ENCODE measurements around the gene EYA2.

The EYA2 gene

DNA sequence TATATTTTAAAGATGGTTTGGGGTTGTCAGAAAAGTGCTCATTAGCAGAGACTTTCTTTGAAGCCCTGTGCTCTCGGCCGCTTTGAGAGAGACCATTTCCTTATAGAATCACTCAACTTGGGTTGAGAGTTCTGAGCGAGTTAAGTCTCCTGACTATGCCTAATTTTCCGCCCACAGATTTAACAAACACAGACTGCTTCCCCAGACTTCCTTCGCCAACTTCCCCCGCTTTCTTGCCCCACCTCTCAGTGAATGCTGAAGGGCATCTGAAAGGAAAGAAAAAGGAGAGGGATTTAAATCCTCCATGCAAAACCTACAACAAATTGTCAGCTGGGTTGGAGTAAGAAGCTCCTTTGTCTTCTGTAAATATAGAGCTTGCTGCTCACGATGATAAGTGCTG is 224.0 kb downstream of the EYA2 start:
- no peak for DNase-seq

DNA sequence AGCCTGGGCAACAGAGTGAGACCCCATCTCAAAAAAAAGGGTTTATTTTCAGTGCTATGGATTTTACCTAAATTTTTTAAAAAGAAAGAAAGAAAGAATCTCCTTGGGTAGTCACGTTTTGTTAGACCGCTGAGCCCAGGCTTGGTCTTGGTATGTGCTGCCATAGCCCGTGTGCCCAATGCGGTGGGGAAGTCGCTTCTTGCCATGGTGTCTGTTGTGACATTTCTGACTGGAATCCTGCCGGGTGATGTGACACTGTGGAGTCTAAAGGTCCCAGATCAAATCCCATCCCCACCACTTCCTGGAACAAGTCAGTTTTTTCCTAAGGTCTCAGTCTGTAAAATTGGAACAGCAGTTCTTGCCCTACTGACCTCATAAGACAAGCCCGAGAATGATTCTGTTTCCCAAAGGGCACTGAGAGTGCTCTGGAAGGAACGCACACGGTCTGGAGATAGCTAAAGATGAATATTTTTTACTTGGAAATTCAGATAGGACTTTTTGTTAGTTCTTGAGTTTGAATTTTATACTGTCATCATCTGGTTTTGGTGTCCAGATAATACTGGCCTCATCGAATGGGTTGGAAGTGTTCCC is 225.8 kb downstream of the EYA2 start:
- no peak for DNase-seq

DNA sequence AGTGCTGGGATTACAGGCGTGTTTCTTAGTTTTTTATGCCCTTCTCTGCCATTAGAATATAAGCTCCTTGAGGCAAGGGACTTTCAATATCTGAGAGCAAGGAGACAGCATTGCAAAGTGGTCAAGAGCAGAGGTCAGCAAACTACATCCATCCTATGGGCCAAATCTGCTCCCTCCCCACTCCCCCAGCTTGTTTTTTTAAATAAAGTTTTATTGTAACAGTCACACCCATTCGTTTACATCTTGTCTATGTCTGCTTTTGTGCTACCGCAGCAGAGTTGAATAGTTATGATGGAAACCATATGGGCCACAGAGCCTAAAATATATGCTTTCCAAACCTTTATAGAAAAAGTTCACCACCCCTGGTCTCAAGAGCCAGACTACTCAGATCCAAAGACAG is 227.9 kb downstream of the EYA2 start:
- no peak for DNase-seq

DNA sequence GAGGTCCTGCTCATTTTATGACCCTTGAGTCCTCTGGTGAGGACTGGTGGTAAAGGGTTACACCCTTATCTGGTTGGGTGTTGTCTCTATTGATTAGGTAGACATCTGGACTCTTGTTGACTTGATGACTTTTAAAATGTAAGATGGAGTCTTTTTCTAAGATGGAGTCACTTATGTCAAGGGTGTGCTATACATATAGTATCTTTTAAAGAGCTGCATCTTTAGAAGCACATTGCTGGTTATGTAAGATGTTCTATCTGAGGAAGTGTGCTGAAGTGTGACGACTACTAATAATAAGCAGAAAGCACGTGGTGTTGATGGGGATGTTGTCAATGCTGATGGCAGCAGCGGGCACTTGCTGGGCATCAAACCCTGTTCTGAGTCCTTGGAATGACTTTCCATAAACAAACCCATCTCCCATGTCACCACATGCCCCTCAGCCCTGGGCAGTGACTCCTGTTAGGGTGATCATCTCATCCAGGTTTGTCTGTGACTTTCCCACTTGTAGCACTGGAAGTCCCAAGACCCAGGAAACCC is 229.6 kb downstream of the EYA2 start:
- no peak for DNase-seq

DNA sequence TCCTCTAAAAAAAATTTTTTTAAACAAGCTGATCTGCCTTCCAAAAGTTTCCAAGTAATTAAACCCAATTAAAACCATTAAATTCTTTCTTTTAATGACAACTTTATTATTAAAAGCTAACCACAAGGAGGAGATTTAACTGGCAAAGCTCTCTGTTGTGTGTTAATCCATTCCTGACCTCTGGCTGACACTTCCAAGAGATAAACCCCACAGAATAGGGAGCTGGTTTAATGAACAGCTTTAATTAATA is 230.8 kb downstream of the EYA2 start:
- DNase-seq: no peak

DNA sequence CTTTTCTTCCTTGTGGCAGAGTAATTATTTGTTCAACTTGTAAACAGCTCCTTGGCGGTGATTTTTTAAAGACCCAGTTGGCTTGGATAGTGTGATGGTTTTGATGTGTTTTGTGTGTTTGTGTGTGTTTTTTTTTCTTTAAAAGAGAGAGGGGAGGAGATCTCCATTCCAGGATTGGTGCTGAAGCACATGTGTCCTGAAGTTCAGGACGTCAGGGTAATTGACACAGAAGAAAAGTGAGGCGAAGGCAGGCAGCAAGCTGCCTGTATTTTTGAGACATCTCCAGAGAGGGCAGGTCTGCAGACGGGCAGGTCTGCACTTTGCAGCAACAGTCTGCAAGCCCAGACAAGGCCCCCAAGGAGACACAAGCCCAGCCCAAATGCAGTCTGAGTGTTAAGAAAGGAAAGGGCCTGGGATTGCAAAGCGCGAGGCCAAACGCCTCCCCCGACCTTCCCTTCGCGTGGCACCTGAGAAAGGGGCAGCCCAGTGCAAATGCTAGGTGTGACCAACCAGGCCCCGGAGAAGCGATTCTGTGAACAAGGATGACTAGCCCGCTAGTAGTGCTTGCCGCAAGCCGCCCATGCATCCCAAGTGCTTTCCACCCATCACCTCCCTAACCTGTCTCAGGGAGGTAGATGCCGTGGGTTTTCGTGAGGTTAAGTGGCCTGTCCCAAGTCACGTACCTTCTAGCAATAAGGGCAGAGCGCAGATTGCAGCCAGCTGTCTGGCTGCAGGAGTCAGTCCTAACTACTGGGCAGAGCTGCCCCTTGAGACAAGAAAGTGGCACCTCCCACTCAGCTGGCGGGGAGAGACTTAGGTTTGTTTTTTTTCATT is 231.3 kb downstream of the EYA2 start:
- DNase-seq: no peak

DNA sequence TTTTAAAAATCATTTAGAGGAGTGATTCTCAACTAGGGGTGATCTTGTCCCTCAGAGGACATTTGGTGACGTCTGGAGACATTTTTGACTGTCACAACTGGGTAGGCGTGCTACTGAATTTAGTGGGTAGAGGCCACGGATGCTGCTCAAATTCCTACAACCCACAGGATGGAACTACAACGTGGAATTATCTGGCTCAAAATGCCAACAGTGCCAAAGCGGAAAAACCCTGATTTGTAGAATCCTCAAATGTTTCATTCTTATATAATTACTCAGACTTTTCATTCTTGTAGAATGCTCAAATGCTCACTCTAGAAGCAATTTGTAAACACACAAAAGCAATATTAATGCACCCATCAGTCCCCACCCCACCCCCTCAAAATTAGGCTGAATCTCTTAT is 232.1 kb downstream of the EYA2 start:
- no peak for DNase-seq

DNA sequence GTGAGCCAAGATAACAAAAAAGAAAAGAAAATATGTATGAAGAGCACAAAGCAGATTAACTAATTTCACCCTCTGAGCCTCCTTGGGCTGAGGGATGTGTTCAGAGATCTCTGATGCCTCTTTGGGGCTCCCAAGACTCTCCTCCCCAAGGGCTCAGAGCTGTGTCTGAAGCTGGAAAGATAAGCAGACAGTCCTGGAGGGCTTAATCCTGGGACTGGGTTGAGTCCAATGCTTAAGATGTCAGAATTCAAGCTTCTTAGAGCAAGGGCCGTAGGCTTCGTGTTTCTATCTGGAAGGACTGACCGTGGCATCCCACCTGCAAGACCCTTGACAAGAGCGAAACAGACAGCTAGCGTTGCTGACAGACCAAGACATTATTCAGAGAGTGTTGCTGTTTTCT is 232.9 kb downstream of the EYA2 start:
- no peak for DNase-seq

DNA sequence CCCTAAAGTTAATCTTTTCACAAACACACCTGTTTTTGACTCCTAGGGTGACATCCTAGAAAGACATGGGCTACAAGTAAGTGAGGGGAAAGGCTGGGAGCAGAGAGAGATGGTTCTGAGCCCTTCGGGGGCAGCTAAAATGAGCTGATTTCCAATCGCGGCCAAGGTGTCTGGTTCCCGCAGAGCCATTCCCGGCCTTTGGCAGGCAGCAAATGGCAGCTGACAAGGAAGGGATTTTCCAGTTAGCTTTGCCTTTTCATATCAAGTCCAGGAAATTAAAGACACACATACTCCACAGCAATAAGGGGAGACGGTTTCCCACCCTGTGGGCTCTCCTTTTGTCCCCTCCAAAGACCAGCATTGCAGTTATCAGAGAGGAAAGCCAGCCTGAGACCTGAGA is 233.4 kb downstream of the EYA2 start:
- DNase-seq: no peak

DNA sequence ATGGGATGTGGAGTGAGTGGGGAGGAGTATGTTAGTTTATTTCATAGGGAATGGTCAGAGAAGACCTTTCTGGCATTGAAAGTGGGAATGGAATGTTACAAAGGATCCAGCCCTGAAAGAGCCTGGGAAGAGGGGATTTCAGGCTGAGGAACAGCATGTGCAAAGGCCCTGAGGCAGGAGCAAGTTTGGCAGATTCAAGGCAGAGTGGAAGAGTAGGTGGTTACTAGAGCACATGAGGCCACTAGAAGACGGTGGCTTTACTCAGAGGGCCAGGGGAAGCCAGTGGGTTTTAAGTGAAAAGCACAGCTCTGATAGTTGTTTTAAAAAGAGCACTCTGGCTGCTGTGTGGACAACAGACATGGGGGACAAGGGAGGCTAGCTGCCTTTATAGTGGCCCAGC is 234.7 kb downstream of the EYA2 start:
- DNase-seq: no peak

DNA sequence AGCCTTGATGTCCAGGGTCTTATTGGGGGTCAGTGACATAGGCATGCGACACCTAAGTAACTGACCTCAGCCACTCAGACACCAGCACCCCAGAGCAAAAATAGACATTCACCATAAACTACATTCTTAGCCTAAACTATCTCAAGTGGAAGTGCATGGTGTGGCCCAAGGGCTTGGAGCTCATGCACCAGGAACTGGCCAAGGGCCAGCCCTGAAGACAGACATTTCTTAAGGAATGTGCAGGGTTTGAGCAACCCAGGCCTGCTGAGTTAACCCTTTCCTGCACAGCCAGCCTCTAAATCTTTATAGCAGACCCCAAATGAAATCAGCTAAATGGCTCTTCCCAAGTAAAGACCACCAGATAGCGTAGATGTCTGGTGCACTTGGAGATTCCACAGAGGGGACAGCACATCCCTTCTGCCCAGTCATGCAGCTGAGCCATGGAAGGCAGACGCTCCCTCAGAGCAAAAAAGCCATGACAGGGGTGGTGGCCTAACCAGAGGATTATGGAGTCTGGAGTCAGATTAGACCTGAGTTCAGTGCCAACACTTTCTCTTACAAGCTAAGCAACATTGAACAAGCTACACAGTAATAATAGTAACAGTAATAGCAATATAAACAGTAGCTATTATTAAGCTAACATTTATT is 239.3 kb downstream of the EYA2 start:
- no peak for DNase-seq

DNA sequence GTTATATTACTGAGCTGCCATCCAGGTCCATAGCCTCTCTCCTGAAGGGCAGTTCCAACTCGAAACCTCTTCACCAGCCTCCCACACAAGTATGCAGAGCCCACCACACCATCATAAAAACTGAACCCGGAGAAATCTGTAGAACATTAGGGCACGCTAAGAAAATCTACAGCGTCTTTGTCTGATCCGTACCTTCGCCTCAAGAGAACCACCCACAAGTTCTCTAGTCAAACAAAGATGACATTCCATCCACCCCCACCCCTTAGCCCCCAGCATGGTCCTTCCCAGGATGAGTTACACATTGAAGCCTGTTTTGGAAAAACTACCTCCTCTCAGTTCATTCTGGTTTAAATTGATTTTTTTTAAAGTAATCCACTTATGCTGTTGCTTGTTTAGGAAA is 242.1 kb downstream of the EYA2 start:
- DNase-seq: no peak

DNA sequence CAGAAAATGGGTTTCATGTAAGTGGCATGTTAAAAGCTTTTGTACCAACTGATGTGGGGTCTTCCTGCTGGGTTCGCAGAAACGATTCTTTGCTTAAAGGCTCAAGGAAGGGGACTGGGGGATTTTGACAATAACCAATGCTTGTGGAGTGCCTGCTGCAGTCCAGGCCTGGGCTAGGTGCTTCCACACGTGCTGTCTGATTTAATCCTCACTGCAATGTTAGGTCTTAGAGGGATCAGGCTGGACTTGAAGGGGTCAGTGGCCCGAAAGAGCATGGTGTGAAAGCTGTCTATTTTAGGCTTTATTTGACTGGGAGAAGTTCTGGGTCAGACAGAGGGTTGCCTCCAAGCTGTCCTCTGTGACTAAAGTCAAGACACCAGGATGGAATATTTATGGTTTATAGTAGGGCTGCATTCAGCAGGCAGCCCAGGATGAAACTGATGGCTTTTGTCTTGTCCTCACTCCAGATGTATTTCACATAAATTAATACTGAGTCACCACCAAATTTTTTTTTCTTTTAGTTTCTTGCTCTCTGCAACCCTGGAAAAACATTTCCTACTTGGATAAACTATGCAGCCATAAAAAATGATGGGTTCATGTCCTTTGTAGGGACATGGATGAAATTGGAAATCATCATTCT is 242.7 kb downstream of the EYA2 start:
- DNase-seq: no peak

DNA sequence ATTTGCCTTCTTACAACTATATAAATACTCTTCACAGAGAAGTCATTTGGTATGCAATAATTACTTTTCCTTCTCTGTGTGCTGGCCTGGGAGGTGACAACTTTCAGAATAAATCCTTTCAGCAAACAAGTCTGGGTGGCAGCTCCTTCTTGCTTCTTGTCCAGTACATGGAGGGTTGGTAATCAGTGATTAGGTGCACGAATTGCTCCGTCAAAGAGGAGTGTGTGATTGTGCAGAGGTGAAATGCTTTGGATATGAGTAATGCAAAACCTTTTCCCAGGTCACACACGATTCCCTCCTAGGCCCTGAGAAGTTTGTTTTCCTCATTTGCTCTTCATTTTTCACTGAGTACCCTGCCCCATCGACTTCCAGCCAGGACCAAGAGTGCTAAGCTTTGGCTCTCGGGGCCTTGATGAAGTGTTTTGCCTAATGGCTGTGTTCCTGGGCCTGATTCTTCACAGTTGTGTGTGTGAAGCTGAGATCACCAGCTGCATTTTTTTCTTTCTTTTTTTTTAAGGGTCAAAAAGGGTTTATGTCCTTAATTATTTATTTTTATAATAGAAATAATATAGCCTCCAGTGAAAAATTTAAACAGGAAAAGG is 245.4 kb downstream of the EYA2 start:
- DNase-seq: no peak

DNA sequence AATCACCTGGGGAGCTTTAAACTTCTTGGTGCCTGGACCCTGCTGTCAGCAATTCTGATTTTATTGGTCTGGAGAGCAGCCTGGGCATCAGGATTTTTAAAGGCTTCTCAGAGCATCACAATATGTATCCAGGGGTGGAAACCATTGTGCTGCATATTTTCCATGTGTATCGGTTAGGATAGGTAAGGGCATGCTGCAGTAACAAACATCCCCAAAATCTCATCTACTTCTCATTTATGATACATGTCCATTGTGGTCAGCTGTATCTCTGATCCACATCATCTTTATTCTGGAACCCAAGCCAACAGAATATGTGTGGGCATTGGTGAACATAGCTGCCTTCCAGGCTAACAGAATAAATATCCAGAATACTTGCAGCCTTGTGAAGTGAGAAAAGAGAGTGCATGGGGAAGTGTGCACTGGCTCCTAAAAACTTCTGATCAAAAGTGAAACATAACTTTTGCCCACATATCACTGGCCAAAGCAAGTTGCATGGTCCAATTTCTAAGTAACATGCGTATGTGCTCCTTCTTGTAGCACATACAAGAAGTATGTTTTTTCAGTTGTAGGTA is 246.8 kb downstream of the EYA2 start:
- DNase-seq: no peak

DNA sequence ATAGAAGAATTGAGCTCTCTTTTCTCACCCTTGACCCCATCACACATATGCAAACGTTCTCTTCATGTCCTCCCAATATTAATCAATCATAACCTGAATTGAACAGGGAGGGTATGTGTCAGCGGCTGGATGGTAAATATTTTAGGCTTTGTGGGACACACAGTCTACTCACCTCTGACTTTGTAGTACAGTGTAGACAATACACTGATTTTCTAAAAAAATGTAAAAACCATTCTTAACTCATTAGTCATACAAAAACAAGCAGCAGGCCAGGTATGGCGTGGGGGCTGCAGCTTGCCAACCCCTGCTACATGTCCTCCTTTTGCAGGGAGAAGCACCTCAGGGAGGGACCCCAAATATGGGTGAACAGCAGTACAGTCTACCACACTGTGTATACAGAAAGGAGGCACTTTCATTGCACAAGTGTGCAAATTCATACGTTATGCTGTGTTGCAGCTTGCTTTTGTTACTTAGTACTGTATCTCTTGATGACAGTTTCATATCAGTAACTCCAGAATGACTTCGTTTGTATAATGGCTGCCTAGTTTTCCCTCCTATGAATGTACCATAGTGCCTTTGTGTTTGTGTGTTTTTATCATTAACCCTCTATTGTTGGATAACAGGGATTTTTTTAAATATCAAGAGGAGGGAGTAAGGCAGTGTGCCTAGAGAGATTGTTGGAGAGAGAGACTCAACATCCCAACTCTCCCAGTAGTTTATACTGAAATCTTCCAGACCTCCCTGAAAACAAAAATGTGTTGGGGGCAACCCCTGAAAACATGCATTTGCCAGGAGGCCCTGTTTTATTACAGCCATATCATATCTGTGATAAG is 247.5 kb downstream of the EYA2 start:
- no peak for DNase-seq

DNA sequence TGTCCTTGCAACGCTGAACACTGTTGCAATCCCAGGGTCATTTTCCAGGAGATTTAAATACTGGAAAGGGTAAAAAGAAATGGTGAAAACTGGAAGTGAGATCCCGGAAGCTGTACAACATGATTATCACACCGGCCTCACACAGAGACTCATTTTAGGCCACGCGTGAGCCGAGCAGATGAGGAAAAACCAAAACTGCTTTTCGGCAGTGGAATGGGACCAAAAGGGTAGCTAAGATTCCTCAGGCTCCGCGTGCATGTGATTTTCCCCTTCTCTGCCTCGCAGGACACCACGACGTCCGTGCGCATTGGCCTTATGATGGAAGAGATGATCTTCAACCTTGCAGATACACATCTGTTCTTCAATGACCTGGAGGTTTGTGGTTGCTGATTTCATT is 248.1 kb downstream of the EYA2 start:
- no peak for DNase-seq

DNA sequence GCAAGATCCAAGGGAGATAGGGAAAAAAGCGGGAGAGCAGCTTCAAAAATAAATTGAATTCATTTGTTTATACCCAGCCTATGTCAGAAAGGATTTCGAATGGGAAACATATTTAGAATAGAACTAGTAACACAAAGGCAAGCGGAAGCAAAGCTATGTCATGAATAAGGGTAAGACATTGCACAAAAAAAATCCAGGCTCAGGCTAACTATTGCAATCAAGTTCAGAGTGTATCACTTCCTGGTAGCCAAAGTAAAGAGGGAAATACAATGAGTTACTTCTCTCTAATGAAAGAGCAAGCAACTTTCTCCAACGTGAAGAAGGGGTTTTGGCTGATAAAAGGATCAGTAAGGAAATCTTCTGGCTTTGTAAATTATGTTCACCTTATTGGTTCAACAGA is 249.0 kb downstream of the EYA2 start:
- DNase-seq: no peak

DNA sequence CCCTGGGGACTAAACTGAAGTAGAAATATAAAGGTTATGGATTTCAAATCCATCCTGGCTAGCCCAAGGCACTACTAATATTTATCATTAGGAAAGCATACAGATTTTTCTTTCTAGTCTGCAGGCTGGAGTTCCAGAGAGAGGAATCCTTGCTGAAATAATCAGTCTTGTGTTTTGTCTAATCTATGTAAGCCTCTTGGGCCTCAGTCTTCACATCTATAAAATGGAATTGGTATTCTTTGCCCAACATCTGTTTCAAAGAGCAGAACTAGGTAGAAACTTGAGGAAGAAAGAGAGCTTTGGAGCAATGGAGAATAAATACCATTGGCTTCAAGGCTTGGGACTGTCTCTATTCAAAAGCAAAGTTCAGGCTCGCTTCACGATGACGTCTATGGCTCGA is 249.8 kb downstream of the EYA2 start:
- DNase-seq: no peak

DNA sequence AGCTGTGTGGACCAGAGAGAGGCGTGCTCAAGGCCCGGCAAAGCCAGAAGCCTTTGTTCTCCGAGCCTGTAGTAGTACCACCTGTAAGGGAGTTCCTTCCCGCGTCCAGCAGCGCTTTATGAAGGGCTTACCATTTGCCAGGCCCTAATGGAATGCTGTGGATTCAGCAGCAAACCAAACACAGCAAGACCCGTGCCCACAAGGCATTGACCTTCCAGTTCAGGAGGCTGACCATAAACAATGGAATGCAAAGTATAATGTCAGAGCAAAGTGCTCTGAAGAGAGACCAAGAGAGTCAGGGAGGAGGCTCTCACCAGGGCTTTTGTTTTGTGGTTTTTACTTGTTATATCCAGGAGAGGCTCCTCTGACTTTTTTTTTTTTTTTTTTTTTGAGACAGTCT is 252.0 kb downstream of the EYA2 start:
- no peak for DNase-seq

DNA sequence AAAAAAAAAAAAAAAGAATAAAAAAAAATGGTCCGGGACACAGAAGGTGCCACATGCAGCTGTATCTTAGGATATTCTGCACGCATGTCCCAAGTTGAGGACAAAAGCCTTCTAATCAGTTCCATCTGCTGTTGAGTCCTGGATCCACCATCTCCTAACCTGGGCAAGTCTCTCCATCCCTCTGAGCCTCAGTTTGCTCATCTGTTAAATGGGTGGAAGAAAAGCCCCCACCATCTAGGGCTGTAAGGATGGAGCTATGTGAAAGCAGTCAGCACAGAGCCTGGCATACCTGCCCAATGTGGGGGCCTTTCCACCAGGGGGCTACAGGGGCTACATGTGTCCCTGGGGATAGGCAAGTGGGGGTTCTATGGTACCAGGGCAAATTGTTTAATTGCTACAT is 253.4 kb downstream of the EYA2 start:
- no peak for DNase-seq

DNA sequence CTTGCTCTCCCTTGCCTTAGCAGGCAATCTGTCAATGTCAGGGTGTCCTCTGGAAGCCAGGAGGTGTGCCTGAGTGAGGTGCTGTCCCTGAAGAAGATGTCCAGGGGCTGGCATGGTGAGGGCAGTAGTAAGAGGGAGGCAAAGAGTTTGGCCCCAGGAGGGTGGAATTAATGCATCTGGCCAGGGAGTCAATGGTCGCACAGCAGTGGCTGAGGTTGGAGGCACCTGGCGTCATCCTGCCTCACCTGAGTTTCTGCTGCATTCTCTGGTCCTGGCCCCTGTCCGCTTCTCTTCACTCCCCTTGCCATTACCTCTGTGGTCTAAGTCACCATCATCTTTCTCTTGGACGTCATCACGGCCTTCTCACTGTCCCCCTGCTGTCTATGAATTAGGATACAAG is 255.3 kb downstream of the EYA2 start:
- DNase-seq: no peak

Data from stimulated activated CD8-positive, alpha-beta memory T cell treated with anti-CD3 and anti-CD28 coated beads, Interleukin-4, amount 100 ng/mL, for 48 hours (primary cell).